Ishikawa (cell line): Measurements from ENCODE around the gene AIM2.

ENCODE experiments used
- CEBPB ChIP-seq: IDR thresholded peaks from 2 replicates; pipeline ENCODE4 v1.6.1; 2012
- CREB1 ChIP-seq: IDR thresholded peaks from 2 replicates; pipeline ENCODE4 v1.6.1; 2012; ENCODE audit warnings: low read depth
- EGR1 ChIP-seq: IDR thresholded peaks from 2 replicates; pipeline ENCODE4 v1.6.1; 2012
- EP300 ChIP-seq: IDR thresholded peaks from 2 replicates; pipeline ENCODE4 v1.6.1; 2012; ENCODE audit warnings: borderline replicate concordance
- FOXM1 ChIP-seq: IDR thresholded peaks from 2 replicates; pipeline ENCODE4 v1.6.1; 2012; ENCODE audit warnings: low read depth, borderline replicate concordance
- MAX ChIP-seq: IDR thresholded peaks from 2 replicates; pipeline ENCODE4 v1.6.1; 2012
- NFIC ChIP-seq: IDR thresholded peaks from 2 replicates; pipeline ENCODE4 v1.6.1; 2012
- RAD21 ChIP-seq: IDR thresholded peaks from 2 replicates; pipeline ENCODE4 v1.6.1; 2012; ENCODE audit warnings: low read depth
- REST ChIP-seq: IDR thresholded peaks from 2 replicates; pipeline ENCODE4 v1.6.1; 2012; ENCODE audit warnings: low read depth, mild to moderate bottlenecking
- TAF1 ChIP-seq: IDR thresholded peaks from 2 replicates; pipeline ENCODE4 v1.6.1; 2012; ENCODE audit warnings: low read depth, mild to moderate bottlenecking
- TCF12 ChIP-seq: IDR thresholded peaks from 2 replicates; pipeline ENCODE4 v1.6.1; 2012; ENCODE audit warnings: low read depth
- TEAD4 ChIP-seq: IDR thresholded peaks from 2 replicates; pipeline ENCODE4 v1.6.1; 2012
- YY1 ChIP-seq: IDR thresholded peaks from 2 replicates; pipeline ENCODE4 v1.6.1; 2012; ENCODE audit warnings: low read depth
- ZBTB7A ChIP-seq: IDR thresholded peaks from 2 replicates; pipeline ENCODE4 v1.6.1; 2012; ENCODE audit warnings: low read depth

- TF ChIP-seq RAD21 (no peak), TAF1 (no peak), MAX (no peak), REST (no peak), EP300 (no peak), CEBPB (no peak), YY1 (no peak), ZBTB7A (no peak), FOXM1 (no peak), TEAD4 (no peak), EGR1 (no peak), NFIC (no peak), CREB1 (no peak), TCF12 (no peak)
Observed at GRCh38 chr1:159084152-159084551, 7.6 kb upstream of the AIM2 start.
